Esophagus squamous epithelium (tissue), 5 donors: ENCODE data around the gene ITPK1. TPM values are rescaled to one million over a fixed set of nuclear protein-coding genes. Genes with fewer than 3 reads are reported as not detected.

Source experiments
- DNase-seq: peaks from one replicate; lab custom pipeline; 2025; lab: John Stamatoyannopoulos, UW
- H3K27ac ChIP-seq, 4 donors: fragments of 200-600 bp; sonication (generic); one replicate each; pipeline ENCODE4 v1.5.1; 2016 to 2019; ENCODE audit warnings: mild to moderate bottlenecking in 1 of 4
- H3K27me3 ChIP-seq, 4 donors: fragments of 200-600 bp; sonication (generic); 1 replicate in 3 of 4; 2 replicates in 1 of 4; pipeline versions ENCODE4 v1.5.1 to v1.6.0; 2017 to 2021; ENCODE audit warnings: antibody characterized with exemption in 1 of 4
- H3K36me3 ChIP-seq, 3 donors: fragments of 200-600 bp; sonication (generic); one replicate each; pipeline ENCODE4 v1.5.1; 2016 to 2019
- H3K4me1 ChIP-seq, 3 donors: fragments of 200-600 bp; sonication (generic); one replicate each; pipeline ENCODE4 v1.5.1; 2017 to 2019
- H3K4me3 ChIP-seq, 4 donors: fragments of 200-600 bp; sonication (generic); 1 replicate in 3 of 4; 2 replicates in 1 of 4; pipeline ENCODE4 v1.5.1; 2016 to 2019; ENCODE audit warnings: mild to moderate bottlenecking in 2 of 4, moderate library complexity in 1 of 4
- H3K9me3 ChIP-seq, 3 donors: fragments of 200-600 bp; sonication (generic); one replicate each; pipeline ENCODE4 v1.5.1; 2016 to 2019
- POLR2A ChIP-seq, 4 donors: fragments of 450-650 bp; IDR thresholded peaks; one replicate each; pipeline ENCODE4 v1.6.1; 2017; ENCODE audit warnings: antibody characterized with exemption in 4 of 4, mild to moderate bottlenecking in 4 of 4, moderate library complexity in 3 of 4
- WGBS, 2 donors: methylation state at CpG; one replicate each; pipeline ENCODE4 v1.1.5; 2018; 5-methylcytosine and 5-hydroxymethylcytosine counted together
- intact Hi-C: fragments of 100-400 bp; cut with DNase I; formaldehyde crosslinking; loops from one replicate; pipeline ENCODE4 v1.15.0; 2022
- total RNA-seq, 4 donors: library from RNA; depleted of rRNA; stranded (reverse); fragments of >200 nt; gene quantifications; one replicate each; pipeline ENCODE4 v1.1.0, GENCODE V29; 2016
- TF ChIP-seq, protein P1 (sequence below), 6 experiments: fragments of 450-650 bp in 4 of 6; fragments of 200-600 bp in 2 of 6; sonication (generic) in 2 of 6; IDR thresholded peaks; one replicate each; pipeline ENCODE4 v1.5.1; 2016 to 2019; ENCODE audit warnings: antibody characterized with exemption in 6 of 6, mild to moderate bottlenecking in 4 of 6, moderate library complexity in 4 of 6
- donor health status: DM: yes; HTN: yes; CAD: no.

Gene ITPK1
- total RNA-seq, 4 donors from 2014 or later = 14.2 to 34.5 (median 25.8) TPM

GRCh38 chr14:93047661-93048060 is 68.1 kb downstream of the ITPK1 start:
- H3K36me3 ChIP-seq = no peaks in the 10 kb centered on the region
- DNase-seq = no peak
- 43 to 77% methylated on average over 1 to 2 of the region's 2 CpGs for WGBS, 2 donors
- TF ChIP-seq, protein P1, sequence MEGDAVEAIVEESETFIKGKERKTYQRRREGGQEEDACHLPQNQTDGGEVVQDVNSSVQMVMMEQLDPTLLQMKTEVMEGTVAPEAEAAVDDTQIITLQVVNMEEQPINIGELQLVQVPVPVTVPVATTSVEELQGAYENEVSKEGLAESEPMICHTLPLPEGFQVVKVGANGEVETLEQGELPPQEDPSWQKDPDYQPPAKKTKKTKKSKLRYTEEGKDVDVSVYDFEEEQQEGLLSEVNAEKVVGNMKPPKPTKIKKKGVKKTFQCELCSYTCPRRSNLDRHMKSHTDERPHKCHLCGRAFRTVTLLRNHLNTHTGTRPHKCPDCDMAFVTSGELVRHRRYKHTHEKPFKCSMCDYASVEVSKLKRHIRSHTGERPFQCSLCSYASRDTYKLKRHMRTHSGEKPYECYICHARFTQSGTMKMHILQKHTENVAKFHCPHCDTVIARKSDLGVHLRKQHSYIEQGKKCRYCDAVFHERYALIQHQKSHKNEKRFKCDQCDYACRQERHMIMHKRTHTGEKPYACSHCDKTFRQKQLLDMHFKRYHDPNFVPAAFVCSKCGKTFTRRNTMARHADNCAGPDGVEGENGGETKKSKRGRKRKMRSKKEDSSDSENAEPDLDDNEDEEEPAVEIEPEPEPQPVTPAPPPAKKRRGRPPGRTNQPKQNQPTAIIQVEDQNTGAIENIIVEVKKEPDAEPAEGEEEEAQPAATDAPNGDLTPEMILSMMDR (IDR thresholded peaks at IDR 0.05) = no peak
- no peak for TF ChIP-seq POLR2A (IDR thresholded peaks at IDR 0.05)
- H3K27ac ChIP-seq = no peak overlapping the region
- H3K9me3 ChIP-seq = no peaks in the 10 kb centered on the region
- H3K4me3 ChIP-seq = no peak overlapping the region
- H3K27me3 ChIP-seq = no peaks in the 10 kb centered on the region
- intact Hi-C loops = no loop called here
- peaks cover 9 to 68% (median 41%) of the 10 kb centered on the region in 3 donors for H3K4me1 ChIP-seq

- DNase-seq = no peak
- intact Hi-C loops = no loop called here
- no peaks in the 10 kb centered on the region for H3K36me3 ChIP-seq
- no peaks in the 10 kb centered on the region for H3K9me3 ChIP-seq
- no peaks in the 10 kb centered on the region for H3K27me3 ChIP-seq
- H3K4me1 ChIP-seq = peaks cover 9 to 73% (median 46%) of the 10 kb centered on the region in 3 donors
- H3K27ac ChIP-seq = peak overlapping the region in 1 of 4 donors; percentile 36
- WGBS, 2 donors = 75% methylated on average over 2 to 4 of the region's 4 CpGs
- TF ChIP-seq, protein P1 (IDR thresholded peaks at IDR 0.05) = no peak
- no peak for TF ChIP-seq POLR2A (IDR thresholded peaks at IDR 0.05)
- H3K4me3 ChIP-seq = no peak overlapping the region
These were observed 68.6 kb downstream of the ITPK1 start for GRCh38 chr14:93047157-93047556.

DNA sequence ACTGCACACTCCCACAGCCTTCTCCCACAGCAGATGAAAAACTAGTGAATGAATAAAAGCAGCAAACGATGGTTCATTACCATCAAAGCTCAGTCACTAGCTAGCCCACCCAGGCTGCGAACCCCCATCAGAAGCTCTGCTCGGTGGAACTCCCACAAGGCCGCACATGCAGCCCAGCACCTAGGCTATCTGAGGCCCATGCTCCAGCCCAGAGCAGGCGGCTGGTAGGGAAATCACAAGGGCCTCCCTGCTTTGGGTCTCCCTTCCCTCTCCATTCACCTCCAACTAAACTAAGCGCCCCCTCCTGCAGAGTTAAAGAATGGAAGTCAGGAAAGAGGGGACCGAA is 69.0 kb downstream of the ITPK1 start:
- H3K36me3 ChIP-seq = no peaks in the 10 kb centered on the region
- intact Hi-C loops = no loop called here
- no peak for TF ChIP-seq POLR2A (IDR thresholded peaks at IDR 0.05)
- TF ChIP-seq, protein P1 (IDR thresholded peaks at IDR 0.05) = no peak
- no peaks in the 10 kb centered on the region for H3K9me3 ChIP-seq
- peak overlapping the region in 2 of 4 donors; percentile 36 to 85 for H3K27ac ChIP-seq
- H3K4me1 ChIP-seq = peaks cover 9 to 78% (median 49%) of the 10 kb centered on the region in 3 donors
- no peak overlapping the region for H3K4me3 ChIP-seq
- no peaks in the 10 kb centered on the region for H3K27me3 ChIP-seq
- 85 to 93% methylated on average over 4 to 6 of the region's 7 CpGs for WGBS, 2 donors
- no peak for DNase-seq

DNA sequence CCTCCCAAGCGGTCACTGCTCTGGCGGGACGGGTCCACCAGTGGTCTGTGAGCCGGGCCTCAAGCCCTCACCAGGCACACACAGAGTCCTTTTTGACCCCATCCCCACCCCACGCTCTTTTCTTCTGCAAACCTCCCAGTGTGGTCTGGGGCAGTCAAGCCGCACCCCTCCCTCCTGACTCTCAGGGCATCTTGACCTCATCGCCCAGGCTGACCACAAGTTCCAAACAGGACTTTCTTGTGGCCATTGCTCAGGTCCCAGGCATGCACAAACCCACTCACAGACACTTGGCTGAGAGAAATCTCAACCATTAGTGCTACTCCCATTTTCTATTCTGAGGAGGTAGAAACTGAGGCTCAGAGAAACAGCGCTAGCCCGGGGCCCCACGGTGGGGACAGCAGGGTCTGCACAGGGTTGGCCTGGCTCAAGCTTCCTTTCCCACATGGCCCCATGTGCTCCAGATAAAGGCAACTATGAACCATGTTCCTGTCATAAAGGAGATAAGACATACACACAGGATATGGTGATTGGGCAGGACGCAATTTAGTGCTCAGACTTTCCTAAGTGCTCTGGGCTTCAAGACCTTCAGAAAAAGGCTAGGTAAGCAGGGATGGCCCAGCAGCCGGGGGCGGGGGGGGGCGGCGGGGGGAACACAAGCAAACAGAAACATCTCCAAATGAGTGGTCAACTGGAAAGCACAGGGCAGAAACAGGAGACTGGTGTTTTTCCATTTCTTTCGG is 69.6 kb downstream of the ITPK1 start:
- H3K27ac ChIP-seq = peak overlapping the region in 3 of 4 donors; percentile 23 to 85 (median 67)
- H3K27me3 ChIP-seq = no peaks in the 10 kb centered on the region
- WGBS, 2 donors = 87 to 97% methylated on average over 8 to 14 of the region's 16 CpGs
- no peak for DNase-seq
- TF ChIP-seq, protein P1 (IDR thresholded peaks at IDR 0.05) = no peak
- no peak for TF ChIP-seq POLR2A (IDR thresholded peaks at IDR 0.05)
- H3K36me3 ChIP-seq = no peaks in the 10 kb centered on the region
- H3K4me1 ChIP-seq = peaks cover 9 to 80% (median 55%) of the 10 kb centered on the region in 3 donors
- H3K4me3 ChIP-seq = no peak overlapping the region
- no peaks in the 10 kb centered on the region for H3K9me3 ChIP-seq
- intact Hi-C loops = no loop called here

GRCh38 chr14:93045211-93045674 is 70.5 kb downstream of the ITPK1 start:
- Histone ChIP-seq H3K27ac (peak overlapping the region; percentile 31 to 87 (median 76)), H3K36me3 (no peaks in the 10 kb centered on the region), H3K27me3 (no peaks in the 10 kb centered on the region), H3K4me1 (peaks cover 18 to 80% (median 62%) of the 10 kb centered on the region in 3 donors), H3K9me3 (no peaks in the 10 kb centered on the region), H3K4me3 (no peak overlapping the region)
- no peak for TF ChIP-seq POLR2A (IDR thresholded peaks at IDR 0.05)
- TF ChIP-seq, protein P1 (IDR thresholded peaks at IDR 0.05) = no peak
- WGBS, 2 donors = 69 to 89% methylated on average over 3 to 7 of the region's 9 CpGs
- DNase-seq = no peak
- intact Hi-C loops = no loop called here
